Stromal cell of bone marrow (primary cell): ENCODE measurements around the gene LRRC27.
"Not testable (repeated sequence)": the region's sequence is repeated elsewhere in the genome, so short reads cannot be mapped to it uniquely, and the experiment has no call there.

Experiments used
- DNase-seq: peaks from one replicate; pipeline ENCODE4 v3.0.0-alpha.2; 2012; ENCODE audit warnings: low read depth

LRRC27 gene

DNA sequence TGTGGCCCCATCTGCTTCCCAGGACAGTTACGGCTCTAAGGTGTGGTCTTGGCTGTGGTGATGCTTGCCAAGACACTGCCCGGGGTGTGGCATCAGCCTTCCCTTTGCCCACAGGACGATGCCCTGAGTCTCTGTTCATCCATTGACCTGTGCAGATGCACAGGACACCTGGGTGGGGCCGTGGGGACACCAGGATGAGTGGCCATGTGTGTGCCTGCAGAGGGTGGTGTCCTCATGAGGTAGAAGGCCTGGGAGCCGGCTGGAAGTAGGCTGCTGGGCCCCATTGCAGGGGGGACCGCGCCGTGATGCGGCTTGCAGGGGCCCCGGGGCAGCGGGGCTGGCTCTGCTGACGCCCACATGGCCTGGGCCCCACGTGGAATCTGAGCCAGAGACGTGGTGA is 42.6 kb downstream of the LRRC27 start:
- no peak for DNase-seq

DNA sequence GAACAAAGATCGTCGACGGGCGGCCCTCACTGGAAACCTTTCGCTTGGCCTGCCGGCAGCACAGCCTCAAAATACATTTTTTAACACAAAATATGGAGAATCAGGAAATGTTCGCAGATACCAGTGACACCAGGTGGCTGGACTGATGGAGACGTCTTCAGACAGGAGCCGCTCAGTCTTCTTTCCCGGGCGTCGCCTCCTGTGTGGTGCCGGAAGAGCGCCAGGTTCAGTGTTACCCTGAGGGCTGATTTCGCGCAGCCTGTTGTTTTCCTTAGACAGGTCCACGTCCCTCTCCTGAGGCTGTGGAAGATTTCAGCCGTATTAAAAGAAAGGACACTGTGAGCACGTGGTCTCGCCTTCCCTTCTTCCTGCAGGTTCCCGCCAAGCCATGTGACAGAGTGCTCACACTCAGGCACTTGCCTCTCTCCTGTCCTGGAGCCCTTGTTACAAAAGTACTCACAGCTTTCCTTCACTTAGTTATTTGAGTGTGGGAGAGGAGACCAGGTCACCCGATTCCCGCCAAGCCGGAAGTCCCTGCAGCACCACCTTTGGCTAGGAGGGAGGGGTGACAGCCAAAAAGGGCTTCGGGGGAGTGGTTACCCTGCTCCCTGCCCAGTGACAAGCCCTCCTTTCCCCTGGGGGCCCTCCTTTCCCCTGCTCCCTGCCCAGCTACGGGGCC is 43.3 kb downstream of the LRRC27 start:
- no peak for DNase-seq

DNA sequence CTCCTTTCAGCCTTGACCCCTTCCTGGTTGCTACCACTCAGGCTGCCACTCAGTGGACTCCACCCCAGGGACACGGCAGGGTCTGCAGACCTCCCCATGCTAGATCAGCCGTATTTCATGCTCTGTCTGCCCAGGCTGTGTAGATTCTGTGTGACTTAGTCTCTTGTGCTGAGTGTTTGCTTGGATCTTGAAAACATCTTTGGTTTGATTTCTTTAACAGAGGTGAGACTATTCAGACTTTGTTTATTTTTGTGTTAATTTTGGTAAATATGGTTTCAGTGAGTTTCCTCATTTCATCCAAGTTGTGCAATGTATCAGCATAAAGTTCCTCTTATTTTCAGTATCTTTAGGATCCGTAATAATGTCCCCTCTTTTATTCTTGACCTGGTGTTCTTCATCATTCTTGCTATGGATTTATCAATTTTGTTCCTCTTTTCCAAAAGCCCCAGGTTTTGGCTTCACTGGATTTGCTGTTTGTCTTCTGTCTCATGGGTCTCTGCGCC is 43.9 kb downstream of the LRRC27 start:
- no peak for DNase-seq

DNA sequence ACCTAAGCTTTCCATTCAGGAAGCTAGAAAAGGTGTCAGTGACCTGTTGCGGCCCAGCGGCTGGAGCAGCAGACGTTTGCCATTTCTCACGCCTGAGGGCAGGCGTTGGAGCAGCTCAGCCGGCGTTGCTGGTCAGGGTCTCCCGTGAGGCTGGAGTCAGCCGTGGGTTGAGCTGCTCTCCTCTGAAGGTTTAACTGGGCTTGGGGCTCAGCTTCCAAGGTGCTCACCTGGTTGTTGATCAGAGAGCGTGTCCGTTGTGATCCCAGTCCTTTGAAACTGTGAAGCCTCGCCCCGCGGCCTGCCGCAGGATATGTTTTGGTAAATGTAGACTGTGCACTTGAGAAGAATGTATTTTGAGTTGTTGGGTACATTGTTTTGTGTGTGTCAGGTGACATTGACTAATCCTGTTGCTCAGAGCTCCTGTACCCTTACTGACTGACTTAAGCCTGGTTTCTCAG is 44.4 kb downstream of the LRRC27 start:
- no peak for DNase-seq

DNA sequence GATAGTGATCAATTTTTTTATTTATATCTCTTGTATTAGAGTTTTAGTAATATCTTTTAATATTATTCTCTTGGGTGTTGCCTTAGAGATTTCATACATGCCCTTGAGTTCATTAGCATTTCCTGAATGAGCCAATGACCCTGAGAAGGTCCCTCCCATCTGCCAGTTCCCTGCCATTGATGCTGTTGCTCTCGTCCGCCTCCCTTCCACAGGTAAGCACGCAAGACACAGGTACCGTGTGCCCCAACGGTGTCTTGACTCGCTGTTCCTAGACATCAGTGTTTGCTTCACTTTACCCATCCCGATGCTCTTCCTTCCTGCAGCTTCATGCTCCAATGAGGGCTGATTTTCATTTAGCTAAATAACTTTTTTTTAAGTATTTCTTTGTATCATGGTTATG is 45.3 kb downstream of the LRRC27 start:
- no peak for DNase-seq

DNA sequence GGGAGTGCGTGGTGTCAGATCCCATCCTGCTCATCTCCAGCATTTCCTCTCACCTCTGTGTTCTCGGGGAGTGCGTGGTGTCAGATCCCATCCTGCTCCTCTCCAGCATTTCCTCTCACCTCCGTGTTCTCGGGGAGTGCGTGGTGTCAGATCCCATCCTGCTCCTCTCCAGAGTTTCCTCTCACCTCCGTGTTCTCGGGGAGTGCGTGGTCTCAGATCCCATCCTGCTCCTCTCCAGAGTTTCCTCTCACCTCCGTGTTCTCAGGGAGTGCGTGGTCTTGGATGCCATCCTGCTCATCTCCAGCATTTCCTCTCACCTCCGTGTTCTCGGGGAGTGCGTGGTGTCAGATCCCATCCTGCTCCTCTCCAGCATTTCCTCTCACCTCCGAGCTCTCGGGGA is 47.0 kb downstream of the LRRC27 start:
- not testable (repeated sequence) for DNase-seq

DNA sequence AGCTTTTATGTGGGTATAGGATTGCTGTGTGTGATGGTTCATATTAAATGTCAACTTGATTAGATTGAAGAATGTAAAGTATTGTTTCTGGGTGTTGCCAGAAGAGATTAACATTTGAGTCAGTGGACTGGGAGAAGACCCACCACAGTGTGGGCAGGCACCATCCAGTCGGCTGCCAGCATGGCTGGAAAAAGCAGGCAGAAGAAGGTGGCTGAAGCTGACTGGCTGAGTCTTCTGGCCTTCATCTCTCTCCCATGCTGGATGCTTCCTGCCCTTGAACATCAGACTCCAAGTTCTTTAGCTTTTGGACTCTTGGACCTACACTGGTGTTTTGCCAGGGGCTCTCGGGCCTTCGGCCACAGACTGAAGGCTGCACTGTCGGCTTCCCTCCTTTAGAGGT is 49.0 kb downstream of the LRRC27 start:
- not testable (repeated sequence) for DNase-seq

DNA sequence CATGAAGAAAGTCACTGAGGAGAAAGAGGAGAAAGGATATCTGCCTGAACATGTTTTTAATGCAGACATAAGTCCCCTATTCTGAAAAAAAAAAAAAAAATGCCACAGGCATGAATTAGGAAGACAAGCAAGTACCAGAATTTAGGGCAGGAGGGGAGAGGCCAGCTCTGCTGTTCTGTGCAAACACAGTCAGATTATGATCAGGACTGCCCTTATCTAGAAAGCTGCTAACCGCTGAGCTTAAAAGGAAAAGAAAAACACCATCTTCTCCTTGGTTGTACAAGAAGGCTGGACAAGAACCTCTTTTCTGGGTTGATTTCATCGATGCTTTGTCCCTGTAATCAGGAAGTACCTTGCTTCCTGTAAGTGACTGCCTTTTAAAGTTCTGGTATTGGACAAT is 49.7 kb downstream of the LRRC27 start:
- no peak for DNase-seq

DNA sequence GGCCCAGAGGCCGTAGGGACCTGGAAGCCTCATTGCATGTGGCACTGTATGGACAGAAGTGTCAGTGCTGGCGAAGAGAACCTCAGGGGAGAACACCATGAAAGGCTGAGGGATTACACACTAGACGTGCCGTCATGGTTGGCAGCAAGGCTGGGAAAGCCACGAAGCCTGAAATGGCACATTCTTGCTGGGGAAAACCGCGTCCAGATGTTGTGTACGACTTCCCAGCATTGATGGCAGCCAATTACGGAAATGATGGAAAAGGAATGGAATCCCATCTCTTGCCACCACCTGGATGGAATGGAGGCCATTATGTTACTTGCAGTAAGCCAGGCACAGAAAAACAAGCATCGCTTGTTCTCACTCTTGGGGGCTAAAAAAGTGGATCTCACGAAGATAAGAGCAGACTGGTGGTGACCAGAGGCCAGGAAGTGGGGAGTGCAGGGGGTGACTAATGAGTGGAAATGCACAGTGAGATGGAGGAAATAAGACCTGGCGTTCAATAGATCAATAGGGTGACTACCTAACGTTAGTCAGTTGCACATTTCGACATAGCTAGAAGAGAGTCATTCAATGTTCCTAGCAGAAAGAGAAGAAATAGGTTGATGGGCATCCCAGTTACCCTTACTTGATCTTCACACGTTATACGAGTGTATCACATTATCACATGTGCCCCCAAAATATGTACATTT is 50.4 kb downstream of the LRRC27 start:
- DNase-seq = no peak

DNA sequence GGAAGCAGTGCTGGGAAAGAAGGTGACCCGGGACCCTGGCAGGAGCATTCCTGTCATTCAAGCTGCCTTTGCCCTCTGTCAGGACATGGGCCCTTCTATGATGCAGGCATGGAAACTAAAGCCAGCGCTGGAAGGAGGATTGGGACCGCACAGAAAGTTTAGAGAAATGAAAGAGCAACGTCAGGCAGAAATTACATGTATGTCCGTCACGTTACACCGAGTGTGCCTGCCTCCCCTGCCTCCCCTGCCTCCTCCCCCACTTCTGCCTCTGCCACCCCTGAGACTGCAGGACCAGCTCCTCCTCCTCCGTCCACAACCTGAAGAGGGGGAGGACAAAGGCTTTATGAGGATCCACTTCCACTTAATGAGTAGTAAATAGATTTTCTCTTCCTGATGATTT is 51.1 kb downstream of the LRRC27 start:
- no peak for DNase-seq

DNA sequence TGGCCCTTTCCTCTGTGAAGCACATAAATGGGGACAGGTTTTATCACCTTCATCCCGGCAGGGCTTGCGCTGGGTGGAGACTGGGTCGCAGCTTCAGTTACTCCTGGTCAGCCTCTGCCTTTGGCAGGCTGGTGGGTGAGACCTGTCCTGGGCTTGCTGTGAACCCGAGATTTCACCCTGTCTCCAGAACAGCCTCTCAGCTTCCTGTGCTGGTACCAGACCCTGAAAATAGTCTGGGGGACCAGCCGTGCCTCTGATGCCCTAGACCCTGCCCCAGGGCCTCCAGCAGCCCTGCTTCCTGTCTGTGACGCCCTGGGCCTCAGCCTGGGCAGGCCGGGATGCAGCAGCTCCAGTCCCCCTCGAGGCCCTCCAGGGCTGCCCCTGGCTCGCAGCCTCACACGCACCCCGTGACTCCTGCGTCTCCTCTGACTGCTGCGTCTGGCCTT is 51.8 kb downstream of the LRRC27 start:
- DNase-seq = no peak

DNA sequence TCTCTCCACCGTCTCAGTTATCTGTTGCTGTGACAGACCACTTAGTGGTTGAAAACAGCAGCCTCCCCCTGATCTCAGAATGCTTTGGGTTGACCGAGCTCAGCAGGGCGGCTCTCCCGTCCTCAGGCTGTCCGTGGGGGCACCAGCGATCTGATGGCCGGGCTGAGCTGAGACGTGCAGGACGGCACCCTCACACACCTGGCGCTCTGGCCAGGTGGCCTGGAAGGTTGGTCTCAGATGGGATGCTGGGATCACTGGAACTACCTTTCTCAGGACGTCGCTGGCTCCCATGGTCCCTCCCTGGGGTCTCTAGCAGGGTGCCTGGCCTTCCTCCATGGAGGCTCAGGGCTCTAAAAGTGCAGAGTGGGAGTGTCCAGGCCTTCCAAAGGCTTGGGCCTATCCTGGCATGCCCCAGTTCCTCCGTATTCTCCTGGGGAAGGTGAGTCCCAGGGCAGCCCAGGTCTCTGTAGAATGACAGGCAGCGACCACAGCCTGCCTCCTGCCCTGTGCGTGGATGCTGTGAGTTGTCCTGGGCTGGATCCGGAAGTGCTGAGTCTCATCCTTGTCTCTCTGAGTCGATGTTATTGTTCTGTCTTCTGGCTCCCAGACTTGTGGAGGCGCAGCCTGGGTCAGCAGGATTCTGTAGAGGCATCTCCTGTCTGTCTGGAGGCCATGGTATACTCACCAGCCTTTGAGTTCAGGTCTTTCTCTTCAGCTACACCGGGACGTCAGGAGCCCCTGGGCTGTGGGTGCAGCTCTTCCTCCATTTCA is 52.8 kb downstream of the LRRC27 start:
- DNase-seq = no peak

DNA sequence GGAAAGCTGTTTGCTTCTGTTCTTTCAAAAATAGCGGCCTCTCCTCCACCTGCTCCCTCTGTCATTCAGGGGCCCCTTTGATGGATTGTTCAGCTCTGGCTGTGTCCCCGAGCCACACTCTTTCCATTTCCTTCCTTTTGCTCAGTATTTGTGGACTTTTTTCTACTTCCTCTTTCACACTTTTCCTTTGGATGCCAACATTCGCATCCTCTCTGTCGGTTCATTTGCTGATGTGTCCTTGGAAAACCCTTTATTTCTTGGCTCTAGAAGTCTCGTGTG is 53.3 kb downstream of the LRRC27 start:
- DNase-seq = no peak

DNA sequence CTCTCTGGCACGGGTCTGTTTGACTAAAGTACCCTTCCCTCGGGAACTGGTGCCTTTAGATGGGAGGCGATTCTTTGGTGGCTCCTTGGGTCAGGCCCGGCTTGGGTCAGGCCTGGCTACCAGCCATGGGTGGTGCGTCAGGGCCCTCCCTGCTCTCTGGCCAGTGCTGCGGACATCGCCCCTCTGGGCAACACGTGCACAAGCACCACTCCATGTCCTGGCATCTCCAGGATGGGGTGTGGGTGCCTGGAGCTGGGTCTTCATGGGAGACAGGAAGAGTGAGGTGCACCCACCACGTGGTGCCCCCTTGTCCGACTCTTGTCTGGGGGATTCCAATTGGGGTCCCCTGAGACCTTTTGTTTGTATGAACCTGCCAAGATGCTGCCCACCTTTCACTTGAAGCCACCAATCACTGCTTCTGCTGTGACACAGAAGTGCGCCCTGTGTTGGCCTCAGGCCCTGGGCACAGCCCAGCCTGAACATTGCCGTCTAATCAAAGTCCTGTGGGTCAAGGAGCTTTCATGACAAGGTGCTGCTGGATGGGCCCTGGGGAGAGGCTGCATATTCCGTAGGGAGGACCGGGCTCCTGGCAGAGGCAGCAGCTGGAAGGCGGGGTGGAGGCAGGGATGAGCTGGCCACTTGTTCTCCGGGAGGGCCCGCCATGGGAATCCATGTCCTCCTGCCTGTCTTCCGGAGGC is 53.9 kb downstream of the LRRC27 start:
- no peak for DNase-seq

DNA sequence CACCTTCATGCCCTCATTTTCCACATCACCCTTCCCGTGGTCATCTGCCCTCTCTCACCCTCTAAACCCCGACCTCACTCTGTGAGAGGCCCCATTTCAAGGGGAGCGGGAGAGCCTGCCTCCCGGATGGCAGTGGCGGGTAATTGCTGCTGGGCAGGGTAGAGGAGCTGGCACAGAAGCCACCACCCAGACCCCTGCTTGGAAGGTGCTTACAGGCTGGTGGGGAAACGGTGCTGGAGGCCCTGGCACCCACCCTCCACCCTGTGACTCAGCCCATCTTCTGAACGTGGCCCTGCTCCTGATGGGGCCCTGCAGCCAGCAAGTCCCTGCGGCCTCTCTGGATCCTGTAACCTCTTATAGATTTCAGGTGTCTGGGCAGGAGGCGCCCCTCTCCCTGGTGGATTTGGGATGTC is 54.4 kb downstream of the LRRC27 start:
- DNase-seq = no peak

DNA sequence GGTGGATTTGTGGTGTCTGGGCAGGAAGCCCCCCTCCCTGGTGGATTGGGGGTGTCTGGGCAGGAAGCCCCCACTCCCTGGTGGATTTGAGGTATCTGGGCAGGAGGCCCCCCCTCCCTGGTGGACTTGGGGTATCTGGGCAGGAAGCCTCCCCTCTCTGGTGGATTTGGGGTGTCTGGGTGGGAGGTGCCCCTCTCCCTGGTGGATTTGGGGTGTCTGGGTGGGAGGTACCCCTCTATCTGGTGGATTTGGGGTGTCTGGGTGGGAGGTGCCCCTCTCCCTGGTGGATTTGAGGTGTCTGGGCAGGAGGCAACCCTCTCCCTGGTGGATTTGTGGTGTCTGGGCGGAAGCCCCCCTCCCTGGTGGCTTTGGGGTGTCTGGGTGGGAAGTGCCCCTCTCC is 54.9 kb downstream of the LRRC27 start:
- DNase-seq = not testable (repeated sequence)

DNA sequence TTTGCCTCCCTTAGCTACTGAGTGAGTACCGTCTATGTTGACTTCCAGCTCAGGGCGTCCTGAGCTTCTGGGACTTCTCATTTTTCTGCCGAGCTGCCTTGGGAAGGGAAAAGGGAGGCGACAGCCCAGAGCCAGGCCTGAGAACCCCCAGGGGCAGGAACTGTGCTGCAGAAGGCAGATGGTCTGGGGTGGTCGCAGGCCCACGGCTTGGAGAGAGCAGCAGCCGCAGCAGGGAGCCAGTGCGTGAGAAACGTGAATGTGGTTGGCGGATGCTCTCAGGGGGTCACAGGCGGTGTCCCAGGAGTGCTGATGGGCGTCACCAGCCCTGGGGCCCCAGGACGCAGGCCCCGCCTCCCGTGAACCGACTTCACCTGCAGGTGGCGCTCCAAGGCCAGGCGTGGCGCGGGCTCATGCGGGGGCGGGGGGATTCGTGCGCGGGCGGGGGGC is 55.8 kb downstream of the LRRC27 start:
- no peak for DNase-seq

DNA sequence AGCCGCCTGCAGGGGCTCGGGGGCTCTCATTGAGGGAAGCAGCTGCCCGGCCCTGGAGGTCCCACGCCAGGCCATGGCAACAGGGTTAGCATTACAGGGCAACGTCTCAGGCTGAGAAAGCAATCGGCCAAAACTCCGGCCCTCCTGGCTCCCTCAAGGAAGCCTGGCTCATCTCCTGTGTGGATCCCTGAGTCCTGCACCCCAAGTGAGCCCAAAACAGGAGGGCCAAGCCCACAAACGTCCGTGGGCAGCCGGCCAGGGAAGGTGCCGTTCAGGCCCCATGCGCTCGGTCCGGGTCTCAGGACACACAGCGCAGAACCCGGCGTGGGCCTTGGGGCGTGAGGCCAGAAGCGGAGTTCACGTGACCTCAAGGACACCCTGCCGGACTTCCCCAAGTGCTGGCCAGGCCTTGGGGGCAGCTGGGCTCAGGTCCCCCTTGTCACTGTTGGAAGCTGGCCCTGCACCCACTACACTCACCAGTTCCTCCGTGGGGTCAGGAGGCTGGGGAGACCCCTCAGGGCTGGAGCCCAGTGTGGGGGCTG is 57.0 kb downstream of the LRRC27 start:
- no peak for DNase-seq

DNA sequence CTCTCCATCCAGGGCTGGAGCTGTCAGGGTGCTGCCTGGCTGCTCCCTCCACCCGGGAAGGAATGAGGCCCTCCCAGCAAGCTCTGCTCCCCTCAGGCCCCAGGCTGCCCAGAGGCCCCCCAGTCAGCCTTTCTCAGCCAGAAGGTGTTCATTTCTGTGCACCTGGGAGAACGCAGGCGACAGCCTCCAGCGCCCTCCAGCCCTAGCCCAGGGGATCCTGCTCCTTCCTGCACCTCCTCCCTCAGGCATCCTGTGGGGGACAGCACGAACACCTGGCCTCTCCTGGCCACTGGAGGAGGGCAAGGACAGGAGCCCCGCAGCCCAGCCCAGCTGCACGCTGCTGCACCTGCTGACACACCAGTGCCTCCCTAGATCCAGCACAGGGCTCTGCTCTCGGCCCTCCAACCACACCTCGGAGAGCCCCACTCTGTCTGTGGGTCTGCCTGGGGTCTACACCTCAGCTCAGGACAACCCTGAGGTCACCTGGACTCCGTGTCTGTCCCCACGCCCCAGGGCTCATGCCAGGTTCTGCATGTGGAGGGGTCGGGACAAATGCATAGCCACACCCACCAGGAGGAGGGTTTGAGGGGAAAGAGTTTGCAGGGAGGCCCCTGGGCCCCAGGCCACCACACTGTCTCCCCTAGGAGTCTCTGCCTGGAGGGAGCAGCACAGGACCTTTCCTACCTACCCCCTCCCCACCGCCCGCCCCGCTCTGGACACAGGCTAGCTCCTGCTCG is 57.6 kb downstream of the LRRC27 start:
- DNase-seq = no peak

DNA sequence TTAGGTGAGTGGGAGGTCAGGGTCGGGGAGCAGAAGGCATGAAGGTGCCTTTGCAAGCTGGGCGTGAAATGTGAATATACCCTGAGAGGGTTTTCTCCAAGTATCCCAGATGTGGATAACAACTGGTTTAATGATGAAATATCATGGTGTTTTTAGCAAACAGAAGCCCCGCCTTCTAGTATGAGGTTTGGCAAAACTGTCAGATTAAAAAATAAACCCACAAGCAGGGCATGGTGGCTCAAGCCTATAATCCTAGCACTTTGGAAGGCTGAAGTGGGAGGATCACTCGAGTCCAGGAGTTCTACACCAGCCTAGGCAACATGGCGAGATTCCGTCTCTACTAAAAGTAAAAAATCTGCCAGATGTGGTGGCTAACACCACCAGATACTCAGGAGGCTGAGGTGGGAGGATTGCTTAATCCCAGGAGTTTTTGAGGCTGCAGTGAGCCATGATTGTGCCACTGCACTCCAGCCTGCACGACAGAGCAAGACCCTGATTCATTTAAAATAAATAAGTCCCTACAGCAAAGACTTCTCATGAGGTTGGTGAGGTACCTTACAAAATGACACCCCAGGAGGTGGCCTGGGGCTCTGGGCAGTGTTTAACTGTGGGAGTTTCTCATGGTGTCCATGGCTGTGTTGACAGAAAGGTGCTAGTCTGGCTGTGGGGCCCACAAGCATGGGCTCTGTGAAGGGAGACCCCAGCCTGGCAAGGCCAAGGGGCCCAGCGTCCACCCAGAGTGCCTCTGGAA is 58.4 kb downstream of the LRRC27 start:
- DNase-seq = no peak
